ENCODE results near the gene MBP.

- no peak for TF ChIP-seq SIN3A (IDR thresholded peaks at IDR 0.05; ENCODE audit: borderline replicate concordance, insufficient read depth, low read length)
- TF ChIP-seq, protein P1, sequence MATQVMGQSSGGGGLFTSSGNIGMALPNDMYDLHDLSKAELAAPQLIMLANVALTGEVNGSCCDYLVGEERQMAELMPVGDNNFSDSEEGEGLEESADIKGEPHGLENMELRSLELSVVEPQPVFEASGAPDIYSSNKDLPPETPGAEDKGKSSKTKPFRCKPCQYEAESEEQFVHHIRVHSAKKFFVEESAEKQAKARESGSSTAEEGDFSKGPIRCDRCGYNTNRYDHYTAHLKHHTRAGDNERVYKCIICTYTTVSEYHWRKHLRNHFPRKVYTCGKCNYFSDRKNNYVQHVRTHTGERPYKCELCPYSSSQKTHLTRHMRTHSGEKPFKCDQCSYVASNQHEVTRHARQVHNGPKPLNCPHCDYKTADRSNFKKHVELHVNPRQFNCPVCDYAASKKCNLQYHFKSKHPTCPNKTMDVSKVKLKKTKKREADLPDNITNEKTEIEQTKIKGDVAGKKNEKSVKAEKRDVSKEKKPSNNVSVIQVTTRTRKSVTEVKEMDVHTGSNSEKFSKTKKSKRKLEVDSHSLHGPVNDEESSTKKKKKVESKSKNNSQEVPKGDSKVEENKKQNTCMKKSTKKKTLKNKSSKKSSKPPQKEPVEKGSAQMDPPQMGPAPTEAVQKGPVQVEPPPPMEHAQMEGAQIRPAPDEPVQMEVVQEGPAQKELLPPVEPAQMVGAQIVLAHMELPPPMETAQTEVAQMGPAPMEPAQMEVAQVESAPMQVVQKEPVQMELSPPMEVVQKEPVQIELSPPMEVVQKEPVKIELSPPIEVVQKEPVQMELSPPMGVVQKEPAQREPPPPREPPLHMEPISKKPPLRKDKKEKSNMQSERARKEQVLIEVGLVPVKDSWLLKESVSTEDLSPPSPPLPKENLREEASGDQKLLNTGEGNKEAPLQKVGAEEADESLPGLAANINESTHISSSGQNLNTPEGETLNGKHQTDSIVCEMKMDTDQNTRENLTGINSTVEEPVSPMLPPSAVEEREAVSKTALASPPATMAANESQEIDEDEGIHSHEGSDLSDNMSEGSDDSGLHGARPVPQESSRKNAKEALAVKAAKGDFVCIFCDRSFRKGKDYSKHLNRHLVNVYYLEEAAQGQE (IDR thresholded peaks at IDR 0.05; ENCODE audit: insufficient read depth in 1 of 2, low read depth in 2 of 2, low read length in 2 of 2) = no peak
Measured at GRCh38 chr18:77068321-77069312, 64.0 kb downstream of the MBP start.

Measured in PFSK-1 (cell line).